HEK293 (cell line): ENCODE measurements around the gene ZNF385D.

ENCODE experiments used
- CTCF ChIA-PET: fragments of 350-600 bp; formaldehyde crosslinking; extraction: SDS; loops from one replicate; lab custom pipeline; 2021; ENCODE audit warnings: antibody characterized with exemption; lab: Yijun Ruan, JAX
- POLR2A ChIA-PET: fragments of 300-600 bp; formaldehyde crosslinking; extraction: SDS; loops from one replicate; lab custom pipeline; 2020; ENCODE audit warnings: antibody characterized with exemption, inconsistent platforms; lab: Yijun Ruan, JAX
- H3K27ac ChIP-seq: fragments of 200-500 bp; sonication (Bioruptor generic); 2 replicates; pipeline ENCODE4 v1.5.1; 2014; ENCODE audit warnings: low read depth, low read length, control low read depth, inconsistent platforms; ENCODE audit errors: extremely low read depth
- H3K36me3 ChIP-seq, 2 experiments: fragments of 200-500 bp in 1 of 2; sonication (Bioruptor generic) in 1 of 2; 1 replicate in 1 of 2; 2 replicates in 1 of 2; pipeline ENCODE4 v1.5.1; 2014 to 2017; ENCODE audit warnings: inconsistent platforms in 2 of 2, low read length in 2 of 2; ENCODE audit not compliant: control insufficient read depth in 2 of 2, insufficient read depth in 1 of 2
- H3K4me1 ChIP-seq: fragments of 200-500 bp; sonication (Bioruptor generic); 2 replicates; pipeline ENCODE4 v1.5.1; 2014; ENCODE audit warnings: mild to moderate bottlenecking, low read length, inconsistent platforms; ENCODE audit not compliant: control insufficient read depth, insufficient read depth
- H3K4me3 ChIP-seq: 2 replicates; pipeline ENCODE4 v1.5.1; 2011; ENCODE audit warnings: low read depth, mild to moderate bottlenecking, control low read depth, low read length, moderate library complexity
- H3K9me3 ChIP-seq: fragments of 200-500 bp; sonication (Bioruptor generic); 2 replicates; pipeline ENCODE4 v1.5.1; 2014; ENCODE audit warnings: low read depth, low read length, inconsistent platforms; ENCODE audit not compliant: control insufficient read depth, insufficient read depth
- HOXA7 ChIP-seq: sonication (generic); formaldehyde crosslinking; IDR thresholded peaks from 2 replicates; pipeline ENCODE4 v1.8.1; 2022; ENCODE audit warnings: missing genetic modification reagents, borderline replicate concordance
- MEIS1 ChIP-seq: sonication (generic); formaldehyde crosslinking; IDR thresholded peaks from 2 replicates; pipeline ENCODE4 v1.8.1; 2022; ENCODE audit warnings: missing genetic modification reagents, mild to moderate bottlenecking, borderline replicate concordance
- PRDM1 ChIP-seq: fragments of 450-650 bp; formaldehyde crosslinking; IDR thresholded peaks from 2 replicates; pipeline ENCODE4; 2016; ENCODE audit warnings: missing biosample characterization, missing genetic modification characterization
- SALL2 ChIP-seq: fragments of 450-650 bp; formaldehyde crosslinking; IDR thresholded peaks from 2 replicates; pipeline ENCODE4 v1.5.0; 2017; ENCODE audit warnings: missing biosample characterization, mild to moderate bottlenecking, missing genetic modification characterization, borderline replicate concordance
- ZBTB48 ChIP-seq: fragments of 450-650 bp; formaldehyde crosslinking; IDR thresholded peaks from 2 replicates; pipeline ENCODE4 v1.5.1; 2016; ENCODE audit warnings: missing biosample characterization, missing genetic modification characterization
- ZBTB8A ChIP-seq: fragments of 450-650 bp; formaldehyde crosslinking; IDR thresholded peaks from 2 replicates; pipeline ENCODE4 v1.5.1; 2016; ENCODE audit warnings: missing biosample characterization, missing genetic modification characterization
- ZEB2 ChIP-seq: fragments of 450-650 bp; formaldehyde crosslinking; IDR thresholded peaks from 2 replicates; pipeline ENCODE4 v1.5.1; 2016; ENCODE audit warnings: missing biosample characterization, missing genetic modification characterization
- ZNF16 ChIP-seq: fragments of 450-650 bp; formaldehyde crosslinking; IDR thresholded peaks from 2 replicates; pipeline ENCODE4 v1.5.1; 2016; ENCODE audit warnings: low read depth, missing biosample characterization, missing genetic modification characterization
- ZNF211 ChIP-seq: fragments of 450-650 bp; formaldehyde crosslinking; IDR thresholded peaks from 2 replicates; pipeline ENCODE4 v1.5.1; 2016; ENCODE audit warnings: low read depth, missing biosample characterization, missing genetic modification characterization
- ZNF239 ChIP-seq: fragments of 450-650 bp; formaldehyde crosslinking; IDR thresholded peaks from 2 replicates; pipeline ENCODE4 v1.5.1; 2016; ENCODE audit warnings: missing biosample characterization, missing genetic modification characterization
- ZNF311 ChIP-seq: fragments of 450-650 bp; formaldehyde crosslinking; IDR thresholded peaks from 2 replicates; pipeline ENCODE4 v1.5.1; 2017; ENCODE audit warnings: missing biosample characterization, missing genetic modification characterization, borderline replicate concordance
- ZNF48 ChIP-seq: fragments of 450-650 bp; formaldehyde crosslinking; IDR thresholded peaks from 2 replicates; pipeline ENCODE4 v1.5.1; 2016; ENCODE audit warnings: missing biosample characterization, missing genetic modification characterization
- ZNF660 ChIP-seq: fragments of 450-650 bp; IDR thresholded peaks from 2 replicates; pipeline ENCODE4 v1.5.1; 2018; ENCODE audit warnings: missing biosample characterization, mild to moderate bottlenecking, missing genetic modification characterization
- ZNF76 ChIP-seq: fragments of 450-650 bp; formaldehyde crosslinking; IDR thresholded peaks from 2 replicates; pipeline ENCODE4; 2016; ENCODE audit warnings: low read depth, missing biosample characterization, missing genetic modification characterization, borderline replicate concordance
- ZSCAN30 ChIP-seq: fragments of 450-650 bp; IDR thresholded peaks from 2 replicates; pipeline ENCODE4 v1.5.1; 2018; ENCODE audit warnings: missing biosample characterization, mild to moderate bottlenecking, missing genetic modification characterization, moderate library complexity
- TF ChIP-seq, protein P1 (sequence below): fragments of 450-650 bp; formaldehyde crosslinking; IDR thresholded peaks from 2 replicates; pipeline ENCODE4 v1.5.1; 2016; ENCODE audit warnings: missing biosample characterization, missing genetic modification characterization
- TF ChIP-seq, protein P2 (sequence below): fragments of 450-650 bp; formaldehyde crosslinking; IDR thresholded peaks from 2 replicates; pipeline ENCODE4 v1.5.1; 2016; ENCODE audit warnings: missing biosample characterization, missing genetic modification characterization
- TF ChIP-seq, protein P3 (sequence below): fragments of 450-650 bp; formaldehyde crosslinking; IDR thresholded peaks from 2 replicates; pipeline ENCODE4 v1.5.1; 2016; ENCODE audit warnings: missing biosample characterization, missing genetic modification characterization
- TF ChIP-seq, protein P4 (sequence below): fragments of 450-650 bp; formaldehyde crosslinking; IDR thresholded peaks from 2 replicates; pipeline ENCODE4 v1.5.1; 2016; ENCODE audit warnings: missing biosample characterization, missing genetic modification characterization
- TF ChIP-seq, protein P5 (sequence below): fragments of 450-650 bp; formaldehyde crosslinking; IDR thresholded peaks from 2 replicates; pipeline ENCODE4 v1.5.1; 2016; ENCODE audit warnings: missing biosample characterization, missing genetic modification characterization
- TF ChIP-seq, protein P6 (sequence below): fragments of 450-650 bp; formaldehyde crosslinking; IDR thresholded peaks from 2 replicates; pipeline ENCODE4 v1.5.1; 2016; ENCODE audit warnings: missing biosample characterization, missing genetic modification characterization
- TF ChIP-seq, protein P7 (sequence below): fragments of 450-650 bp; formaldehyde crosslinking; IDR thresholded peaks from 2 replicates; pipeline ENCODE4 v1.5.1; 2016; ENCODE audit warnings: missing biosample characterization, missing genetic modification characterization
- TF ChIP-seq, protein P8 (sequence below): IDR thresholded peaks from 2 replicates; pipeline ENCODE4 v1.6.1; 2011; ENCODE audit warnings: mild to moderate bottlenecking, low read depth, low read length, borderline replicate concordance

ZNF385D gene

DNA sequence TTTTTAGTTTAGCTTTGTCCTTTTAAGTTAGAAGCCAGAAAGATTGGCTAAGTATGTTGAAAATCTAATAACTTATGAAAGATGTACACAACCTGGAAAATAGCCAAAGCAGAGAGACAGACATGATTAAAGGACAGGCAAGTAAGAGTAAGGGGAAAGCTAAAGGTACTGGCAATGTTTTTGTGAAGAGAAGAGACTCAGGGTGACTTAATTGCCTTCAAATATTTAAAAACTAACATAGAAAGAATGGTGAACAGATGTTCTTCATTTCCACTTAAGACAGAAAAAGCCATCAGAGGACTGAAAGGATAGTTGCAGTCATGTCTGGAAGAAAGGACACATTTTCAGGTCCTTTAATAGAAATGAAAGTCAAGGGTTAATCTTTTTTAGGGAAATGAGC, 68.8 kb downstream of the ZNF385D start:
- ChIA-PET CTCF (no interaction called here), POLR2A (no interaction called here)
- TF ChIP-seq ZSCAN30 = no peak
- TF ChIP-seq HOXA7 (CRISPR knock-in tag) = no peak
- TF ChIP-seq ZNF48 = no peak
- TF ChIP-seq, protein P1, sequence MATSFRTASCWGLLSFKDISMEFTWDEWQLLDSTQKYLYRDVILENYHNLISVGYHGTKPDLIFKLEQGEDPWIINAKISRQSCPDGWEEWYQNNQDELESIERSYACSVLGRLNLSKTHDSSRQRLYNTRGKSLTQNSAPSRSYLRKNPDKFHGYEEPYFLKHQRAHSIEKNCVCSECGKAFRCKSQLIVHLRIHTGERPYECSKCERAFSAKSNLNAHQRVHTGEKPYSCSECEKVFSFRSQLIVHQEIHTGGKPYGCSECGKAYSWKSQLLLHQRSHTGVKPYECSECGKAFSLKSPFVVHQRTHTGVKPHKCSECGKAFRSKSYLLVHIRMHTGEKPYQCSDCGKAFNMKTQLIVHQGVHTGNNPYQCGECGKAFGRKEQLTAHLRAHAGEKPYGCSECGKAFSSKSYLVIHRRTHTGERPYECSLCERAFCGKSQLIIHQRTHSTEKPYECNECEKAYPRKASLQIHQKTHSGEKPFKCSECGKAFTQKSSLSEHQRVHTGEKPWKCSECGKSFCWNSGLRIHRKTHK (tag by site-specific recombination) = no peak
- TF ChIP-seq ZNF211 = no peak
- no peak for TF ChIP-seq ZNF239 (tag by site-specific recombination)
- TF ChIP-seq MEIS1 (CRISPR knock-in tag) = no peak
- TF ChIP-seq ZBTB8A = no peak
- no peak for TF ChIP-seq ZNF660 (tag by site-specific recombination)
- TF ChIP-seq, protein P2, sequence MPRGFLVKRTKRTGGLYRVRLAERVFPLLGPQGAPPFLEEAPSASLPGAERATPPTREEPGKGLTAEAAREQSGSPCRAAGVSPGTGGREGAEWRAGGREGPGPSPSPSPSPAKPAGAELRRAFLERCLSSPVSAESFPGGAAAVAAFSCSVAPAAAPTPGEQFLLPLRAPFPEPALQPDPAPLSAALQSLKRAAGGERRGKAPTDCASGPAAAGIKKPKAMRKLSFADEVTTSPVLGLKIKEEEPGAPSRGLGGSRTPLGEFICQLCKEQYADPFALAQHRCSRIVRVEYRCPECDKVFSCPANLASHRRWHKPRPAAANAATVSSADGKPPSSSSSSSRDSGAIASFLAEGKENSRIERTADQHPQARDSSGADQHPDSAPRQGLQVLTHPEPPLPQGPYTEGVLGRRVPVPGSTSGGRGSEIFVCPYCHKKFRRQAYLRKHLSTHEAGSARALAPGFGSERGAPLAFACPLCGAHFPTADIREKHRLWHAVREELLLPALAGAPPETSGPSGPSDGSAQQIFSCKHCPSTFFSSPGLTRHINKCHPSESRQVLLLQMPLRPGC (tag by site-specific recombination) = no peak
- no peak for TF ChIP-seq ZEB2 (tag by site-specific recombination)
- TF ChIP-seq ZNF16 (tag by site-specific recombination) = no peak
- Histone ChIP-seq H3K4me3 (no peak overlapping the region), H3K27ac (no peak overlapping the region), H3K9me3 (no peaks in the 10 kb centered on the region), H3K36me3 (no peaks in the 10 kb centered on the region), H3K4me1 (no peaks in the 10 kb centered on the region)

DNA sequence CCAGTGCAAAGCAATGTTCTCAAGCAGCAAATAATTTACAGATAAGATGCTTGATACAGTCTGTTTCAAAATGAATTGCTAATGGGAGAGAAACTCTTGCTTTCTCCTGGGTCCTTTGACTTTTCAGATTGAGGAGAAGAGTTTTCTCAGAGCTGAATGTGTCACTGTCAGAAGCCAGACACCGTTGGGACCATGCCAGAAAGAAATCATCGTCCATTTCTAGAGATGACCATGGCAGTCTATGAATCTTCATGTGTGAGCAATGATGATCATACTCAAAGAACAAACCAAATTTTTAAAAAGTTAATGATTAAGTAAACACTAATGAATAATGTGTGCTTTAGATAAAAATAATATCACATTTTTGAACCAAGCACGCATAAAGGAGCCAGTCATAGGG, 77.6 kb downstream of the ZNF385D start:
- TF ChIP-seq, protein P3, sequence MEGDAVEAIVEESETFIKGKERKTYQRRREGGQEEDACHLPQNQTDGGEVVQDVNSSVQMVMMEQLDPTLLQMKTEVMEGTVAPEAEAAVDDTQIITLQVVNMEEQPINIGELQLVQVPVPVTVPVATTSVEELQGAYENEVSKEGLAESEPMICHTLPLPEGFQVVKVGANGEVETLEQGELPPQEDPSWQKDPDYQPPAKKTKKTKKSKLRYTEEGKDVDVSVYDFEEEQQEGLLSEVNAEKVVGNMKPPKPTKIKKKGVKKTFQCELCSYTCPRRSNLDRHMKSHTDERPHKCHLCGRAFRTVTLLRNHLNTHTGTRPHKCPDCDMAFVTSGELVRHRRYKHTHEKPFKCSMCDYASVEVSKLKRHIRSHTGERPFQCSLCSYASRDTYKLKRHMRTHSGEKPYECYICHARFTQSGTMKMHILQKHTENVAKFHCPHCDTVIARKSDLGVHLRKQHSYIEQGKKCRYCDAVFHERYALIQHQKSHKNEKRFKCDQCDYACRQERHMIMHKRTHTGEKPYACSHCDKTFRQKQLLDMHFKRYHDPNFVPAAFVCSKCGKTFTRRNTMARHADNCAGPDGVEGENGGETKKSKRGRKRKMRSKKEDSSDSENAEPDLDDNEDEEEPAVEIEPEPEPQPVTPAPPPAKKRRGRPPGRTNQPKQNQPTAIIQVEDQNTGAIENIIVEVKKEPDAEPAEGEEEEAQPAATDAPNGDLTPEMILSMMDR (tag by site-specific recombination) = no peak
- no peak for TF ChIP-seq SALL2 (tag by site-specific recombination)
- TF ChIP-seq, protein P4, sequence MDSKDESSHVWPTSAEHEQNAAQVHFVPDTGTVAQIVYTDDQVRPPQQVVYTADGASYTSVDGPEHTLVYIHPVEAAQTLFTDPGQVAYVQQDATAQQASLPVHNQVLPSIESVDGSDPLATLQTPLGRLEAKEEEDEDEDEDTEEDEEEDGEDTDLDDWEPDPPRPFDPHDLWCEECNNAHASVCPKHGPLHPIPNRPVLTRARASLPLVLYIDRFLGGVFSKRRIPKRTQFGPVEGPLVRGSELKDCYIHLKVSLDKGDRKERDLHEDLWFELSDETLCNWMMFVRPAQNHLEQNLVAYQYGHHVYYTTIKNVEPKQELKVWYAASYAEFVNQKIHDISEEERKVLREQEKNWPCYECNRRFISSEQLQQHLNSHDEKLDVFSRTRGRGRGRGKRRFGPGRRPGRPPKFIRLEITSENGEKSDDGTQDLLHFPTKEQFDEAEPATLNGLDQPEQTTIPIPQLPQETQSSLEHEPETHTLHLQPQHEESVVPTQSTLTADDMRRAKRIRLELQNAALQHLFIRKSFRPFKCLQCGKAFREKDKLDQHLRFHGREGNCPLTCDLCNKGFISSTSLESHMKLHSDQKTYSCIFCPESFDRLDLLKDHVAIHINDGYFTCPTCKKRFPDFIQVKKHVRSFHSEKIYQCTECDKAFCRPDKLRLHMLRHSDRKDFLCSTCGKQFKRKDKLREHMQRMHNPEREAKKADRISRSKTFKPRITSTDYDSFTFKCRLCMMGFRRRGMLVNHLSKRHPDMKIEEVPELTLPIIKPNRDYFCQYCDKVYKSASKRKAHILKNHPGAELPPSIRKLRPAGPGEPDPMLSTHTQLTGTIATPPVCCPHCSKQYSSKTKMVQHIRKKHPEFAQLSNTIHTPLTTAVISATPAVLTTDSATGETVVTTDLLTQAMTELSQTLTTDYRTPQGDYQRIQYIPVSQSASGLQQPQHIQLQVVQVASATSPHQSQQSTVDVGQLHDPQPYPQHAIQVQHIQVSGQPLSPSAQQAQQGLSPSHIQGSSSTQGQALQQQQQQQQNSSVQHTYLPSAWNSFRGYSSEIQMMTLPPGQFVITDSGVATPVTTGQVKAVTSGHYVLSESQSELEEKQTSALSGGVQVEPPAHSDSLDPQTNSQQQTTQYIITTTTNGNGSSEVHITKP = no peak
- TF ChIP-seq, protein P5, sequence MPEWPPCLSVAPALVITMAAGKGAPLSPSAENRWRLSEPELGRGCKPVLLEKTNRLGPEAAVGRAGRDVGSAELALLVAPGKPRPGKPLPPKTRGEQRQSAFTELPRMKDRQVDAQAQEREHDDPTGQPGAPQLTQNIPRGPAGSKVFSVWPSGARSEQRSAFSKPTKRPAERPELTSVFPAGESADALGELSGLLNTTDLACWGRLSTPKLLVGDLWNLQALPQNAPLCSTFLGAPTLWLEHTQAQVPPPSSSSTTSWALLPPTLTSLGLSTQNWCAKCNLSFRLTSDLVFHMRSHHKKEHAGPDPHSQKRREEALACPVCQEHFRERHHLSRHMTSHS (tag by site-specific recombination) = no peak
- TF ChIP-seq, protein P6, sequence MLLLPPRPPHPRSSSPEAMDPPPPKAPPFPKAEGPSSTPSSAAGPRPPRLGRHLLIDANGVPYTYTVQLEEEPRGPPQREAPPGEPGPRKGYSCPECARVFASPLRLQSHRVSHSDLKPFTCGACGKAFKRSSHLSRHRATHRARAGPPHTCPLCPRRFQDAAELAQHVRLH = no peak
- no peak for TF ChIP-seq ZBTB48 (tag by site-specific recombination)
- no peak for TF ChIP-seq ZNF311 (tag by site-specific recombination)
- TF ChIP-seq, protein P7, sequence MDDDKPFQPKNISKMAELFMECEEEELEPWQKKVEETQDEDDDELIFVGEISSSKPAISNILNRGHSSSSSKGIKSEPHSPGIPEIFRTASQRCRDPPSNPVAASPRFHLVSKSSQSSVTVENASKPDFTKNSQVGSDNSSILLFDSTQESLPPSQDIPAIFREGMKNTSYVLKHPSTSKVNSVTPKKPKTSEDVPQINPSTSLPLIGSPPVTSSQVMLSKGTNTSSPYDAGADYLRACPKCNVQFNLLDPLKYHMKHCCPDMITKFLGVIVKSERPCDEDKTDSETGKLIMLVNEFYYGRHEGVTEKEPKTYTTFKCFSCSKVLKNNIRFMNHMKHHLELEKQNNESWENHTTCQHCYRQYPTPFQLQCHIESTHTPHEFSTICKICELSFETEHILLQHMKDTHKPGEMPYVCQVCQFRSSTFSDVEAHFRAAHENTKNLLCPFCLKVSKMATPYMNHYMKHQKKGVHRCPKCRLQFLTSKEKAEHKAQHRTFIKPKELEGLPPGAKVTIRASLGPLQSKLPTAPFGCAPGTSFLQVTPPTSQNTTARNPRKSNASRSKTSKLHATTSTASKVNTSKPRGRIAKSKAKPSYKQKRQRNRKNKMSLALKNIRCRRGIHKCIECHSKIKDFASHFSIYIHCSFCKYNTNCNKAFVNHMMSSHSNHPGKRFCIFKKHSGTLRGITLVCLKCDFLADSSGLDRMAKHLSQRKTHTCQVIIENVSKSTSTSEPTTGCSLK = no peak
- no peak for TF ChIP-seq ZNF76 (tag by site-specific recombination)
- TF ChIP-seq PRDM1 = no peak
- TF ChIP-seq, protein P8, sequence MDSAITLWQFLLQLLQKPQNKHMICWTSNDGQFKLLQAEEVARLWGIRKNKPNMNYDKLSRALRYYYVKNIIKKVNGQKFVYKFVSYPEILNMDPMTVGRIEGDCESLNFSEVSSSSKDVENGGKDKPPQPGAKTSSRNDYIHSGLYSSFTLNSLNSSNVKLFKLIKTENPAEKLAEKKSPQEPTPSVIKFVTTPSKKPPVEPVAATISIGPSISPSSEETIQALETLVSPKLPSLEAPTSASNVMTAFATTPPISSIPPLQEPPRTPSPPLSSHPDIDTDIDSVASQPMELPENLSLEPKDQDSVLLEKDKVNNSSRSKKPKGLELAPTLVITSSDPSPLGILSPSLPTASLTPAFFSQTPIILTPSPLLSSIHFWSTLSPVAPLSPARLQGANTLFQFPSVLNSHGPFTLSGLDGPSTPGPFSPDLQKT = no peak
- TF ChIP-seq, all 188 proteins: peak for 0
- no peak overlapping the region for H3K4me3 ChIP-seq
- H3K4me1 ChIP-seq = no peaks in the 10 kb centered on the region
- H3K27ac ChIP-seq = no peak overlapping the region
- ChIA-PET CTCF (no interaction called here), POLR2A (no interaction called here)
- H3K9me3 ChIP-seq = no peaks in the 10 kb centered on the region
- no peaks in the 10 kb centered on the region for H3K36me3 ChIP-seq
